DND-41 (cell line): Measurements from ENCODE around the gene RNF220.

Experiments
- CTCF ChIP-seq: IDR thresholded peaks from 2 replicates; pipeline ENCODE4 v1.5.1; 2012; ENCODE audit warnings: borderline replicate concordance, low read length, moderate library complexity, mild to moderate bottlenecking; ENCODE audit not compliant: poor library complexity, severe bottlenecking; ENCODE audit errors: extremely low read depth
- EZH2 ChIP-seq: IDR thresholded peaks from 3 replicates; pipeline ENCODE4 v1.6.1; 2012; ENCODE audit warnings: borderline replicate concordance, low read depth, mild to moderate bottlenecking, moderate library complexity, low read length, inconsistent platforms; ENCODE audit not compliant: severe bottlenecking

- TF ChIP-seq CTCF (no peak), EZH2 (no peak)
Measured at GRCh38 chr1:44355582-44356305, 49.3 kb upstream of the RNF220 start.
